Measurements from ENCODE around the gene NCKIPSD. TPM values are rescaled to one million over a fixed set of nuclear protein-coding genes. Genes with fewer than 3 reads are reported as not detected.

NCKIPSD gene
- total and polyA plus RNA-seq, 2 donors (not counting 3 experiments of a cell fraction or from before 2014, with no cell fraction given): 12.8 to 19.1 TPM

GRCh38 chr3:48697952-48698351 is 12.2 kb upstream of the NCKIPSD start:
- dilution Hi-C loops (cut with MboI; ENCODE audit: extremely low pct_ligation_motif_present, low sequenced_read_pairs): no loop called here
- Histone ChIP-seq H3K4me2 (ENCODE audit: insufficient read depth, low read length) (no peak overlapping the region), H3K36me3 (ENCODE audit: control insufficient read depth in 2 of 2, extremely low read depth in 1 of 2, insufficient read depth in 2 of 2, low read length in 2 of 2) (peaks cover 17 to 24% of the 10 kb centered on the region in 2 experiments), H3K9me1 (replicated peaks; ENCODE audit: control insufficient read depth, extremely low read depth, insufficient read depth, low read length) (no peaks in the 10 kb centered on the region), H3K4me3 (replicated peaks in 1 of 3; ENCODE audit: insufficient read depth in 1 of 3, low read depth in 1 of 3, low read length in 3 of 3) (no peak overlapping the region), H4K20me1 (replicated peaks; ENCODE audit: control insufficient read depth, extremely low read depth, insufficient read depth, low read length) (peaks cover 18% of the 10 kb centered on the region), H3K9ac (replicated peaks; ENCODE audit: extremely low read depth, insufficient read depth, low read length) (no peak overlapping the region), H2AFZ (ENCODE audit: low read depth, low read length) (no peak overlapping the region), H3K9me3 (replicated peaks; ENCODE audit: control insufficient read depth, insufficient read depth, low read length) (no peaks in the 10 kb centered on the region), H3K4me1 (ENCODE audit: control insufficient read depth, extremely low read depth, insufficient read depth, low read length) (peaks cover 21% of the 10 kb centered on the region), H3K27ac (ENCODE audit: insufficient read depth, low read depth, low read length) (no peak overlapping the region), H3K27me3 (ENCODE audit: control insufficient read depth in 2 of 2, insufficient read depth in 2 of 2, low read length in 2 of 2) (no peaks in the 10 kb centered on the region), H3K79me2 (ENCODE audit: control insufficient read depth, insufficient read depth, low read length) (peaks cover 82% of the 10 kb centered on the region)
- ChIA-PET POLR2A (no interaction called here), CTCF (interaction anchor here (0.6 to 1.3 kb wide), 2 partner anchors 11 to 12 kb away, joined by 3 to 7 read pairs; partner anchors contain the start of gene NCKIPSD)
- FAIRE-seq (no peak), DNase-seq (ENCODE audit: low read depth, low spot score) (no peak)
- TF ChIP-seq POLR2A (IDR thresholded peaks at IDR 0.05; ENCODE audit: low read depth, low read length): no peak
- no peak for TF ChIP-seq CTCF (IDR thresholded peaks at IDR 0.05; ENCODE audit: extremely low read depth in 1 of 2, insufficient read depth in 1 of 2, low read depth in 1 of 2, low read length in 2 of 2)
- no peak for TF ChIP-seq JUN (IDR thresholded peaks at IDR 0.05; ENCODE audit: borderline replicate concordance, insufficient read depth, insufficient read length, low read depth)
- no peak for TF ChIP-seq MAX (IDR thresholded peaks at IDR 0.05; ENCODE audit: insufficient read depth, insufficient read length)
- no TSS peak for BruUV-seq (replicated peaks)
- intact Hi-C loops (cut with micrococcal nuclease): no loop called here

- POLR2A ChIA-PET: no interaction called here
- no peak overlapping the region for H3K4me3 ChIP-seq (replicated peaks in 1 of 3; ENCODE audit: insufficient read depth in 1 of 3, low read depth in 1 of 3, low read length in 3 of 3)
- no peaks in the 10 kb centered on the region for H3K9me1 ChIP-seq (replicated peaks; ENCODE audit: control insufficient read depth, extremely low read depth, insufficient read depth, low read length)
- DNase-seq (ENCODE audit: low read depth, low spot score) (no peak), FAIRE-seq (no peak)
- no peak overlapping the region for H3K4me2 ChIP-seq (ENCODE audit: insufficient read depth, low read length)
- peaks cover 72% of the 10 kb centered on the region for H3K79me2 ChIP-seq (ENCODE audit: control insufficient read depth, insufficient read depth, low read length)
- dilution Hi-C loops (cut with MboI; ENCODE audit: extremely low pct_ligation_motif_present, low sequenced_read_pairs) (no loop called here), intact Hi-C loops (cut with micrococcal nuclease) (no loop called here)
- H3K9me3 ChIP-seq (replicated peaks; ENCODE audit: control insufficient read depth, insufficient read depth, low read length): no peaks in the 10 kb centered on the region
- no TSS peak for BruUV-seq (replicated peaks)
- no peak overlapping the region for H2AFZ ChIP-seq (ENCODE audit: low read depth, low read length)
- TF ChIP-seq POLR2A (IDR thresholded peaks at IDR 0.05; ENCODE audit: low read depth, low read length) (no peak), GATA2 (IDR thresholded peaks at IDR 0.05; ENCODE audit: insufficient read depth, insufficient read length, low read depth, low read length) (no peak), EZH2 (IDR thresholded peaks at IDR 0.05; ENCODE audit: borderline replicate concordance, low read depth, low read length, severe bottlenecking) (no peak), FOS (IDR thresholded peaks at IDR 0.05; ENCODE audit: borderline replicate concordance, insufficient read depth, low read length) (no peak), CTCF (IDR thresholded peaks at IDR 0.05; ENCODE audit: extremely low read depth in 1 of 2, insufficient read depth in 1 of 2, low read depth in 1 of 2, low read length in 2 of 2) (no peak), MYC (IDR thresholded peaks at IDR 0.05; ENCODE audit: low read depth, low read length) (no peak), MAX (IDR thresholded peaks at IDR 0.05; ENCODE audit: insufficient read depth, insufficient read length) (no peak), JUN (IDR thresholded peaks at IDR 0.05; ENCODE audit: borderline replicate concordance, insufficient read depth, insufficient read length, low read depth) (no peak), POLR2AphosphoS5 (IDR thresholded peaks at IDR 0.05; ENCODE audit: insufficient read depth, low read depth, low read length) (no peak)
- CTCF ChIA-PET: interaction anchor here (0.6 to 1.7 kb wide), 3 partner anchors 11 to 204 kb away, joined by 4 to 5 read pairs (median 5); partner anchors contain the start of gene NCKIPSD
- peaks cover 17% of the 10 kb centered on the region for H4K20me1 ChIP-seq (replicated peaks; ENCODE audit: control insufficient read depth, extremely low read depth, insufficient read depth, low read length)
- H3K36me3 ChIP-seq (ENCODE audit: control insufficient read depth in 2 of 2, extremely low read depth in 1 of 2, insufficient read depth in 2 of 2, low read length in 2 of 2): peaks cover 21 to 33% of the 10 kb centered on the region in 2 experiments
- H3K27me3 ChIP-seq (ENCODE audit: control insufficient read depth in 2 of 2, insufficient read depth in 2 of 2, low read length in 2 of 2): no peaks in the 10 kb centered on the region
- H3K9ac ChIP-seq (replicated peaks; ENCODE audit: extremely low read depth, insufficient read depth, low read length): no peak overlapping the region
- H3K27ac ChIP-seq (ENCODE audit: insufficient read depth, low read depth, low read length): no peak overlapping the region
- peaks cover 21% of the 10 kb centered on the region for H3K4me1 ChIP-seq (ENCODE audit: control insufficient read depth, extremely low read depth, insufficient read depth, low read length)
Observed at GRCh38 chr3:48696601-48697000, 10.9 kb upstream of the NCKIPSD start.

Measured in endothelial cell of umbilical vein (primary cell).